ENCODE measurements around the gene SDF2L1. TPM values are rescaled to one million over a fixed set of nuclear protein-coding genes. Genes with fewer than 3 reads are reported as not detected.

SDF2L1 gene
- total RNA-seq, 1 donor from 2014 or later: 23.2 TPM

GRCh38 chr22:21686634-21687393 lies 44.7 kb downstream of the SDF2L1 start:
- DNase-seq (ENCODE audit: extremely low spot score, unreplicated experiment): no peak
- no peak overlapping the region for H3K4me3 Mint-ChIP-seq (ENCODE audit: unreplicated experiment)
- H3K4me1 Mint-ChIP-seq (ENCODE audit: unreplicated experiment): peaks cover 4% of the 10 kb centered on the region
- peaks cover 21% of the 10 kb centered on the region for H3K36me3 Mint-ChIP-seq (ENCODE audit: unreplicated experiment)
- H3K9me3 Mint-ChIP-seq (ENCODE audit: unreplicated experiment): no peaks in the 10 kb centered on the region
- no peak overlapping the region for H3K27ac Mint-ChIP-seq (ENCODE audit: unreplicated experiment)
- no peaks in the 10 kb centered on the region for H3K27me3 Mint-ChIP-seq (ENCODE audit: unreplicated experiment)
- no peak for TF ChIP-seq CTCF (IDR thresholded peaks at IDR 0.05)

DNA sequence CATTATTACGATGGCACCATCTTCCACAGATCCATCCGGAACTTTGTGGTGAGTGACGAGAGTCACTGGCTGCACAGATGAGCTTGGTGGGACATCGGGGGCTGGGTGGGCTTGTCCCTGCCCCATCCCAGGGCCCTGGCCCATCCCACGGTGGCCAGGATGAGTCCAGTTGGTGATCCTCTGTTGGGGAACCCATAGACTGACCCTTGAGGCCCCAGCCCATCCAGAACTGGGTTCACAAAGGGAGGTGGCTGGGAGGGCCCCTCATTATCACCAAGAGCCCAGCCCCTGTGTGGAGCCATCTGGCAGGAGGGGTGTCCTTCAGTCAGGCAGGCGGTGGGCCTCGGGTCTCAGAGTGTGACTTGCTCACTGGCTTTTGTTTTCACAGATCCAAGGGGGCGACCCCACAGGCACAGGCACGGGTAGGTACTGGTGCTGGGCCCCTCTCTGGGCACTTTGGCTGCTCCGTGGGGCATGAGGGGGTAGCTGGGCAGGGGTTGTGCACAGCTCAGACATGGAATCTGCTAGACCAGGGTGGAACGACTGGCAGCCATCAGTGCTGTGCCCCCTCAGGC lies 45.7 kb downstream of the SDF2L1 start:
- no peak for DNase-seq (ENCODE audit: extremely low spot score, unreplicated experiment)
- peaks cover 20% of the 10 kb centered on the region for H3K36me3 Mint-ChIP-seq (ENCODE audit: unreplicated experiment)

DNA sequence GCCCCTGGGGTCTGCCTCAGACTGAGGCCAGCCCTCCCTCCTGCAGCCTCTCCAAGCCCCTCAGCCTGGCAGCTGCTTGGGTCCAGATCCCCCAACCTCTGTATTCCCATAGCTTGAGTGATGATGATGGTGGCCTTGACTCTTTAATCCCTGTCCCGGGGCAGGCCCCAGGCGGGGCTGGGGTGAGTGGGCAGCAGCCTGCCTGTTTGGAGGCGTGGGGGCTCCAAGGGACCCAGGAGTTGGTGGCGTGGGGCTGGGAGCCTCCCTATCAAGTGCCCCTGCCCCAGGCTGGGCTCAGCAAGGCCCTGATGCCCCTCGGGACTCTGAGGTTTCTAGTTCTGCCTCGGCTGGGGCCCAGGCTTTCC lies 46.2 kb downstream of the SDF2L1 start:
- DNase-seq (ENCODE audit: extremely low spot score, unreplicated experiment): no peak
- H3K27ac Mint-ChIP-seq (ENCODE audit: unreplicated experiment): no peak overlapping the region
- peaks cover 4% of the 10 kb centered on the region for H3K4me1 Mint-ChIP-seq (ENCODE audit: unreplicated experiment)
- peaks cover 19% of the 10 kb centered on the region for H3K36me3 Mint-ChIP-seq (ENCODE audit: unreplicated experiment)
- no peaks in the 10 kb centered on the region for H3K27me3 Mint-ChIP-seq (ENCODE audit: unreplicated experiment)
- no peak overlapping the region for H3K4me3 Mint-ChIP-seq (ENCODE audit: unreplicated experiment)
- no peak for TF ChIP-seq CTCF (IDR thresholded peaks at IDR 0.05)
- no peaks in the 10 kb centered on the region for H3K9me3 Mint-ChIP-seq (ENCODE audit: unreplicated experiment)

More for the DNA sequence above, 45.7 kb downstream of the SDF2L1 start:
- Mint-ChIP-seq H3K27me3 (ENCODE audit: unreplicated experiment) (no peaks in the 10 kb centered on the region), H3K9me3 (ENCODE audit: unreplicated experiment) (no peaks in the 10 kb centered on the region), H3K4me3 (ENCODE audit: unreplicated experiment) (no peak overlapping the region), H3K27ac (ENCODE audit: unreplicated experiment) (no peak overlapping the region), H3K4me1 (ENCODE audit: unreplicated experiment) (peaks cover 4% of the 10 kb centered on the region)
- TF ChIP-seq CTCF (IDR thresholded peaks at IDR 0.05): no peak

DNA sequence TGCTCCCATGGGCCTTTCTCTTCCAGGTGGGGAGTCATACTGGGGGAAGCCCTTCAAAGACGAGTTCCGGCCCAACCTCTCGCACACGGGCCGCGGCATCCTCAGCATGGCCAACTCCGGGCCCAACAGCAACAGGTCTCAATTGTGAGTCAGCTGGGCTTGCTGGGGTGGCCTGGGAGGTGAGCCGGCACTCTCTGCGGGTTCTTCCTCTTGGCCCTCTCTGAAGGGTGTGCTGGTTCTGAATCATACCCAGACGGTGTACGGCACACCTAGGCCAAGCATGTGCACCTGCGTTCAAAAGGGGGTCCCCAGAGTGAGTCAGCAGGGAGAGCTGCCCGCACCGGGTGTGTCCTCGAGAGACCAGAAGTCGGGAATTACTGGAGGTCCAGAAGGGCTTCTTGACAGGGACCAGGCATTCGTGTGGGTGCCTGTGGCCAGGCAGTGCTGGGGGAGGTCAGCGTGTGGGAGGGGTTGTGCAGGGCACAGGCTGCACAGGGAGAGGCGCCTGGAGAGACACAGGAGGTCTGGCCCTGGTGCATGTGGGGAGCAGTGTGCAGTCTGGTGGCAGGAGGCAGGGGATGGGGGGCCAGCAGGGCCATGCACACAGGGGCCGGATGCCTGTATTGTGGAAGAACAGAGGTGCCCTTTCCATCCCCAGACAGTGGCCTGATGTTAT lies 46.7 kb downstream of the SDF2L1 start:
- no peaks in the 10 kb centered on the region for H3K27me3 Mint-ChIP-seq (ENCODE audit: unreplicated experiment)
- peaks cover 4% of the 10 kb centered on the region for H3K4me1 Mint-ChIP-seq (ENCODE audit: unreplicated experiment)
- peaks cover 18% of the 10 kb centered on the region for H3K36me3 Mint-ChIP-seq (ENCODE audit: unreplicated experiment)
- peak overlapping the region; percentile 27 for H3K27ac Mint-ChIP-seq (ENCODE audit: unreplicated experiment)
- TF ChIP-seq CTCF (IDR thresholded peaks at IDR 0.05): no peak
- no peaks in the 10 kb centered on the region for H3K9me3 Mint-ChIP-seq (ENCODE audit: unreplicated experiment)
- no peak for DNase-seq (ENCODE audit: extremely low spot score, unreplicated experiment)
- H3K4me3 Mint-ChIP-seq (ENCODE audit: unreplicated experiment): no peak overlapping the region

GRCh38 chr22:21690401-21690801 lies 48.3 kb downstream of the SDF2L1 start:
- Mint-ChIP-seq H3K4me1 (ENCODE audit: unreplicated experiment) (peaks cover 12% of the 10 kb centered on the region), H3K4me3 (ENCODE audit: unreplicated experiment) (no peak overlapping the region), H3K9me3 (ENCODE audit: unreplicated experiment) (no peaks in the 10 kb centered on the region), H3K27me3 (ENCODE audit: unreplicated experiment) (no peaks in the 10 kb centered on the region), H3K36me3 (ENCODE audit: unreplicated experiment) (peaks cover 18% of the 10 kb centered on the region), H3K27ac (ENCODE audit: unreplicated experiment) (peak overlapping the region; percentile 55)
- no peak for DNase-seq (ENCODE audit: extremely low spot score, unreplicated experiment)
- no peak for TF ChIP-seq CTCF (IDR thresholded peaks at IDR 0.05)

Data from osteocyte (in vitro differentiated cells).